IMR-90 (cell line): Measurements from ENCODE around the gene EXPH5. TPM values are rescaled to one million over a fixed set of nuclear protein-coding genes. Genes with fewer than 3 reads are reported as not detected.

Experiments used
- ATAC-seq: fragments of 200-7000 bp; cut with Tn5 transposase; 2 replicates; pipeline ENCODE4 v1.9.1; 2020; ENCODE audit warnings: low read depth, mild to moderate bottlenecking, moderate library complexity
- BruUV-seq: library from RNA; stranded (reverse); fragments of 400-500 nt; replicated peaks from 2 replicates; lab custom pipeline; 2021; lab: Mats Ljungman, UMichigan
- CTCF ChIA-PET: fragments of 300-600 bp; formaldehyde crosslinking; extraction: SDS; loops from one replicate; lab custom pipeline; 2021; ENCODE audit warnings: antibody characterized with exemption; lab: Yijun Ruan, JAX
- POLR2A ChIA-PET: fragments of 300-600 bp; sonication (Branson Sonifier 250); formaldehyde crosslinking; loops from one replicate; lab custom pipeline; 2022; ENCODE audit warnings: antibody characterized with exemption; ENCODE audit not compliant: unreplicated experiment; lab: Charles Lee
- DNase-seq: peaks from one replicate; pipeline ENCODE4 v3.0.0; 2013
- H2AFZ ChIP-seq: replicated peaks from 2 replicates; pipeline ENCODE3; 2013; ENCODE audit warnings: low read length, mild to moderate bottlenecking; ENCODE audit not compliant: poor library complexity
- H2AK5ac ChIP-seq: 2 replicates; pipeline ENCODE4 v1.6.1; 2013; ENCODE audit warnings: low read depth, low read length, inconsistent platforms
- H2AK9ac ChIP-seq: replicated peaks from 2 replicates; pipeline ENCODE3; 2013; ENCODE audit warnings: mild to moderate bottlenecking, low read depth, low read length, moderate library complexity; ENCODE audit not compliant: poor library complexity
- H2BK120ac ChIP-seq: 2 replicates; pipeline ENCODE4 v1.6.1; 2013; ENCODE audit warnings: low read depth, low read length, inconsistent platforms
- H2BK15ac ChIP-seq: 3 replicates; pipeline ENCODE4 v1.6.1; 2013; ENCODE audit warnings: low read depth, low read length, inconsistent platforms
- H2BK20ac ChIP-seq: 2 replicates; pipeline ENCODE4 v1.6.1; 2013; ENCODE audit warnings: low read depth, mild to moderate bottlenecking, inconsistent platforms, low read length, moderate library complexity
- H2BK5ac ChIP-seq: 2 replicates; pipeline ENCODE4 v1.6.1; 2013; ENCODE audit warnings: mild to moderate bottlenecking, low read depth, low read length, inconsistent platforms; ENCODE audit not compliant: poor library complexity, severe bottlenecking
- H3K14ac ChIP-seq: replicated peaks from 2 replicates; pipeline ENCODE4 v1.6.1; 2013; ENCODE audit warnings: low read depth, low read length, inconsistent platforms
- H3K18ac ChIP-seq: 2 replicates; pipeline ENCODE4 v1.6.1; 2013; ENCODE audit warnings: low read depth, low read length, control low read depth
- H3K23ac ChIP-seq: 2 replicates; pipeline ENCODE4 v1.6.1; 2013; ENCODE audit warnings: low read depth, low read length, inconsistent platforms
- H3K27ac ChIP-seq: 2 replicates; pipeline ENCODE4 v1.5.1; 2013; ENCODE audit warnings: mild to moderate bottlenecking, control low read depth, low read length; ENCODE audit not compliant: insufficient read depth
- H3K27me3 ChIP-seq: 2 replicates; pipeline ENCODE4 v1.6.1; 2013; ENCODE audit warnings: low read length; ENCODE audit not compliant: control insufficient read depth, insufficient read depth
- H3K36me3 ChIP-seq: 2 replicates; pipeline ENCODE4 v1.6.1; 2013; ENCODE audit warnings: low read length, mixed read lengths; ENCODE audit not compliant: control insufficient read depth, insufficient read depth
- H3K4ac ChIP-seq: 2 replicates; pipeline ENCODE4 v1.6.1; 2013; ENCODE audit warnings: low read depth, low read length, inconsistent platforms
- H3K4me1 ChIP-seq: 2 replicates; pipeline ENCODE4 v1.6.1; 2013; ENCODE audit warnings: low read length, mixed read lengths; ENCODE audit not compliant: control insufficient read depth, insufficient read depth
- H3K4me2 ChIP-seq: 2 replicates; pipeline ENCODE4 v1.6.1; 2013; ENCODE audit warnings: low read depth, mild to moderate bottlenecking, control low read depth, low read length, moderate library complexity
- H3K4me3 ChIP-seq: 2 replicates; pipeline ENCODE4 v1.5.1; 2013; ENCODE audit warnings: low read depth, mild to moderate bottlenecking, control low read depth, low read length, moderate library complexity; ENCODE audit not compliant: insufficient read depth
- H3K56ac ChIP-seq: 2 replicates; pipeline ENCODE4 v1.6.1; 2013; ENCODE audit warnings: low read length, inconsistent platforms; ENCODE audit not compliant: insufficient read depth; ENCODE audit errors: extremely low read depth
- H3K79me1 ChIP-seq, 2 experiments: 2 replicates each; pipeline ENCODE4 v1.6.1; 2013; ENCODE audit warnings: low read length in 2 of 2, inconsistent platforms in 1 of 2, low read depth in 1 of 2
- H3K9ac ChIP-seq: 2 replicates; pipeline ENCODE4 v1.6.1; 2013; ENCODE audit warnings: low read depth, low read length, control low read depth
- H3K9me1 ChIP-seq: 2 replicates; pipeline ENCODE4 v1.6.1; 2013; ENCODE audit warnings: low read length, inconsistent platforms; ENCODE audit not compliant: insufficient read depth
- H3K9me3 ChIP-seq: 2 replicates; pipeline ENCODE4 v1.6.1; 2013; ENCODE audit warnings: low read length; ENCODE audit not compliant: control insufficient read depth, insufficient read depth
- H4K20me1 ChIP-seq: 2 replicates; pipeline ENCODE4 v1.6.1; 2013; ENCODE audit warnings: low read length, inconsistent platforms; ENCODE audit not compliant: insufficient read depth
- H4K5ac ChIP-seq: 2 replicates; pipeline ENCODE4 v1.6.1; 2013; ENCODE audit warnings: mild to moderate bottlenecking, low read depth, low read length, control low read depth
- H4K8ac ChIP-seq, 2 experiments: 2 replicates each; pipeline ENCODE4 v1.6.1; 2013; ENCODE audit warnings: low read depth in 2 of 2, low read length in 2 of 2, control low read depth in 1 of 2, inconsistent platforms in 1 of 2
- H4K91ac ChIP-seq: 2 replicates; pipeline ENCODE4 v1.6.1; 2013; ENCODE audit warnings: low read depth, low read length, inconsistent platforms; ENCODE audit not compliant: insufficient read depth
- BHLHE40 ChIP-seq: fragments of 150-350 bp; IDR thresholded peaks from 2 replicates; pipeline ENCODE4 v1.6.1; 2016; ENCODE audit warnings: mild to moderate bottlenecking, low read depth, low read length
- CHD1 ChIP-seq: IDR thresholded peaks from 2 replicates; pipeline ENCODE4 v1.6.1; 2012; ENCODE audit warnings: low read depth, low read length, improper control_type of control experiment
- MAZ ChIP-seq: IDR thresholded peaks from 2 replicates; pipeline ENCODE4 v1.6.1; 2012; ENCODE audit warnings: low read depth, mild to moderate bottlenecking, low read length, improper control_type of control experiment, moderate library complexity, borderline replicate concordance
- RAD21 ChIP-seq: IDR thresholded peaks from 2 replicates; pipeline ENCODE4 v1.6.1; 2012; ENCODE audit warnings: low read length, improper control_type of control experiment
- WGBS, 2 experiments: methylation state at CpG; one replicate each; pipeline versions ENCODE4 v1.1.5 to v1.1.7; 2013; ENCODE audit warnings: missing lambda C conversion rate in 2 of 2; ENCODE audit not compliant: insufficient read length in 1 of 2; ENCODE audit errors: extremely low coverage in 2 of 2; 5-methylcytosine and 5-hydroxymethylcytosine counted together
- dilution Hi-C: fragments of 300-500 bp; cut with HindIII; formaldehyde crosslinking; loops from one replicate; pipeline ENCODE4 v1.14.3; 2018; ENCODE audit warnings: low sequenced_read_pairs; ENCODE audit not compliant: unreplicated experiment
- in situ Hi-C: fragments of 300-500 bp; cut with MboI; formaldehyde crosslinking; loops from 3 replicates; pipeline ENCODE4 v1.14.3; 2019; ENCODE audit warnings: low sequenced_read_pairs, inconsistent platforms, mixed read lengths
- intact Hi-C: fragments of 100-400 bp; cut with micrococcal nuclease; formaldehyde crosslinking; loops from 2 replicates; pipeline ENCODE4 v1.10.0; 2022
- polyA plus RNA-seq, 3 experiments: library from polyadenylated mRNA; depleted of rRNA; stranded (reverse); fragments of >200 nt; gene quantifications; 2 replicates each; pipeline ENCODE4 v1.2.3, GENCODE V29; 2012; ENCODE audit warnings: low replicate concordance in 1 of 3
- total RNA-seq: library from RNA; depleted of rRNA; stranded (reverse); fragments of >200 nt; gene quantifications from 2 replicates; pipeline ENCODE4 v1.2.3, GENCODE V29; 2012
- TF ChIP-seq, protein P1 (sequence below): fragments of 150-350 bp; IDR thresholded peaks from 2 replicates; pipeline ENCODE4 v1.6.1; 2017; ENCODE audit warnings: mild to moderate bottlenecking, antibody characterized with exemption, low read length, low read depth
- TF ChIP-seq, protein P2 (sequence below): conservative IDR thresholded peaks from 2 replicates; pipeline ENCODE4 v1.5.1; 2012; ENCODE audit warnings: mild to moderate bottlenecking, low read depth, low read length, improper control_type of control experiment

Gene EXPH5
- total and polyA plus RNA-seq, 2 of the 4 experiments (the other 2 are of a cell fraction): 0.05 to 0.72 TPM

DNA sequence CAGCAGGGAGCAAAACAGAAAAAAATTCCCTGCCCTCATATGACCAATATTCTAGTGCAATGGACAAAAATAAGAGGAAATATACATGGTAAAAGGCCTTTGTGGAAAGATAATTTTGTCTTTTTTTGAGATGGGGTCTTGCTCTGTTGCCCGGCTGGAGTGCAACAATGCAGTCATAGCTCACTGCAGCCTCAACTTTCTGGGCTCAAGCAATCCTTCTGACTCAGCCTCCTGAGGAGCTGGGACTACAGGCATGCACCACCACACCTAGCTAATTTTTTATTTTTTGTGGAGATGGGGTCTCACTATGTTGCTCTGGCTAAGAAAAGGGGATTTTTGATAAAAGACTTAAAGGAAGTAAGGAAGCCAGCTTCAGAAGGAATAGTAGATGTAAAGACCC lies 45.6 kb upstream of the EXPH5 start:
- H3K4me3 ChIP-seq: no peak overlapping the region
- no peak overlapping the region for H2BK5ac ChIP-seq
- no peak overlapping the region for H2BK20ac ChIP-seq
- ChIA-PET CTCF (interaction anchor here (0.6 kb wide), 1 partner anchor 425 kb away, joined by 3 read pairs; no protein-coding TSS in a partner anchor), POLR2A (no interaction called here)
- ATAC-seq (no peak), DNase-seq (no peak)
- H3K27me3 ChIP-seq: peaks cover 5% of the 10 kb centered on the region; the same call in 1 of the 2 replicates
- H4K5ac ChIP-seq: no peak overlapping the region
- no peak overlapping the region for H2AK9ac ChIP-seq
- no peak overlapping the region for H2AFZ ChIP-seq
- H3K36me3 ChIP-seq: no peaks in the 10 kb centered on the region
- no peak overlapping the region for H3K9ac ChIP-seq
- in situ Hi-C loops (no loop called here), intact Hi-C loops (no loop called here), dilution Hi-C loops (no loop called here)
- H2AK5ac ChIP-seq: no peak overlapping the region
- no peaks in the 10 kb centered on the region for H4K20me1 ChIP-seq
- no peaks in the 10 kb centered on the region for H3K9me3 ChIP-seq
- H3K14ac ChIP-seq: no peak overlapping the region
- TF ChIP-seq, protein P1, sequence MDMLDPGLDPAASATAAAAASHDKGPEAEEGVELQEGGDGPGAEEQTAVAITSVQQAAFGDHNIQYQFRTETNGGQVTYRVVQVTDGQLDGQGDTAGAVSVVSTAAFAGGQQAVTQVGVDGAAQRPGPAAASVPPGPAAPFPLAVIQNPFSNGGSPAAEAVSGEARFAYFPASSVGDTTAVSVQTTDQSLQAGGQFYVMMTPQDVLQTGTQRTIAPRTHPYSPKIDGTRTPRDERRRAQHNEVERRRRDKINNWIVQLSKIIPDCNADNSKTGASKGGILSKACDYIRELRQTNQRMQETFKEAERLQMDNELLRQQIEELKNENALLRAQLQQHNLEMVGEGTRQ: no peak
- TF ChIP-seq BHLHE40 (no peak), RAD21 (no peak), MAZ (no peak), CHD1 (no peak)
- TF ChIP-seq, protein P2, sequence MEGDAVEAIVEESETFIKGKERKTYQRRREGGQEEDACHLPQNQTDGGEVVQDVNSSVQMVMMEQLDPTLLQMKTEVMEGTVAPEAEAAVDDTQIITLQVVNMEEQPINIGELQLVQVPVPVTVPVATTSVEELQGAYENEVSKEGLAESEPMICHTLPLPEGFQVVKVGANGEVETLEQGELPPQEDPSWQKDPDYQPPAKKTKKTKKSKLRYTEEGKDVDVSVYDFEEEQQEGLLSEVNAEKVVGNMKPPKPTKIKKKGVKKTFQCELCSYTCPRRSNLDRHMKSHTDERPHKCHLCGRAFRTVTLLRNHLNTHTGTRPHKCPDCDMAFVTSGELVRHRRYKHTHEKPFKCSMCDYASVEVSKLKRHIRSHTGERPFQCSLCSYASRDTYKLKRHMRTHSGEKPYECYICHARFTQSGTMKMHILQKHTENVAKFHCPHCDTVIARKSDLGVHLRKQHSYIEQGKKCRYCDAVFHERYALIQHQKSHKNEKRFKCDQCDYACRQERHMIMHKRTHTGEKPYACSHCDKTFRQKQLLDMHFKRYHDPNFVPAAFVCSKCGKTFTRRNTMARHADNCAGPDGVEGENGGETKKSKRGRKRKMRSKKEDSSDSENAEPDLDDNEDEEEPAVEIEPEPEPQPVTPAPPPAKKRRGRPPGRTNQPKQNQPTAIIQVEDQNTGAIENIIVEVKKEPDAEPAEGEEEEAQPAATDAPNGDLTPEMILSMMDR: no peak
- H3K4me1 ChIP-seq: 0 out of 2 replicates have a peak, but pooled peaks cover 2% of the 10 kb centered on the region
- no CpG with 5 or more reads among the region's 1 CpG for WGBS, 2 experiments
- H3K18ac ChIP-seq: no peak overlapping the region
- H3K56ac ChIP-seq: no peak overlapping the region
- no peak overlapping the region for H3K4me2 ChIP-seq
- H2BK15ac ChIP-seq: no peak overlapping the region
- H3K4ac ChIP-seq: no peak overlapping the region
- no peak overlapping the region for H4K8ac ChIP-seq
- H3K23ac ChIP-seq: no peak overlapping the region
- BruUV-seq: no TSS peak
- no peak overlapping the region for H4K91ac ChIP-seq
- no peak overlapping the region for H3K27ac ChIP-seq
- no peak overlapping the region for H2BK120ac ChIP-seq
- no peaks in the 10 kb centered on the region for H3K79me1 ChIP-seq
- no peaks in the 10 kb centered on the region; the same call in 1 of the 2 replicates for H3K9me1 ChIP-seq
